ENCODE results near the gene TSSK1B. TPM values are rescaled to one million over a fixed set of nuclear protein-coding genes. Genes with fewer than 3 reads are reported as not detected.
"Not testable (repeated sequence)": the region's sequence is repeated elsewhere in the genome, so short reads cannot be mapped to it uniquely, and the experiment has no call there.

TSSK1B gene
- not detected in 2 replicates for total RNA-seq (2014; rRNA removed; shearing (Covaris generic))
- not detected in 2 replicates for polyA plus RNA-seq (2014; cell fraction: nucleus; rRNA removed)

DNA sequence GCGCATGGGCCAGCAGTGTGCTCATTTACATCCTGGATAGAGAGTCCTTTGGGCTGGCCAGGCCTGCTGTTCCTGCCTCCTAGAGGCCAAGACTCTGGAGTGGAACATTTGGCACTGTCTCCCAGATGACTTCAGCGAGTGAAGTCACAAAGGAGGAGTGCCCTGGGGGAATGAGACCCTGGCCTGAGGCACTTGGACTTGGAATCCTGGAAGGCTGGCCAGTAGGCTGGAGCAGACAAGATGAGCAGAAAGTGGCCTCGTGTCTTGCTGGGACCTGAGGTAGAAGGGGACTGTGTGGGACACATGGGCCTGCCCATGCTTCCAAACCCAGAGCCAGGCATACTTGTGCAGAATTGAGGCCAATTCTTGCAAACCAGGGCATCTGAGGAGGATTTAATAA, at the start of gene TSSK1B:
Gene TSSK1B (minus strand): TSS at position 101 of the 400 bp plus-strand sequence. CDS start 150 bp downstream, outside the sequence.
- no peak for DNase-seq (ENCODE audit: extremely low read depth, low read depth)

DNA sequence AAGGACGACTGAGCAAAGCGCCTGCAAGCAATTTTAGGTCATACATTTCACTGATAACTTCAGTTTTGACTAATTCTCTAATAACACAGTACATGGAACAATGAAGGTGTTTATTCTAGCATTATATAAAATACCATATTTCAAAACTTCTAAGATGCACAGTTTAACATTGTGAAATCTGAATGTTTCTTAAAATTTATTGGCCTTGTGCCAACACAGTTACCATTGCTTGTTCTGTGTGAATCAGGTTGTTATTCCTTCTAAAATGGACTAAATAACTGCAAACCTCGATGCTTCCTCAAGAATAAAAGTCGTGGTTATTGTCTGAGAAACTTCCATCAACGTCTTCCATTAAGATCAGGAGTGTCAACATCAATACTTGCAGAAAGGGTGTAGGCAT, 45.5 kb upstream of the TSSK1B start:
- DNase-seq (ENCODE audit: extremely low read depth, low read depth): no peak

DNA sequence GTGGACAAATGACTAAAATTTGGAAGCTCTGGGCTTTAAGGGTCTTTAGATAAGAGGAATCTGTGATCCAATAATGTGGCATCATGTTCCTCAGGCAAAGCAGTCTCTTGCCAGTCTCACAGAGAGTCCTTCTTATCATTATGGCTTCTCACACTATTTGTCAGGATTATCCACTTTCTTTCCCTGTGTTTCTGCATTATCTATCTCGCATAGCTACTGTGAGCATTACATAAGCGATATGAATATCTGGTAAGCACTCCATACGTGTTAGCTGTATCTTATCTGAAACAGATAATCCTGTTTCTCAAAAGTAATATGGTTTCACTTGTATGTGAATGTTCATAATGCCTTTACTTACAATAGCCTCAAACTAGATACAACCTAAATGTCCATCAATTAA, 43.9 kb upstream of the TSSK1B start:
- DNase-seq (ENCODE audit: extremely low read depth, low read depth): no peak

- DNase-seq (ENCODE audit: extremely low read depth, low read depth): no peak
Measured at GRCh38 chr5:113474100-113474728, 39.4 kb upstream of the TSSK1B start.

DNA sequence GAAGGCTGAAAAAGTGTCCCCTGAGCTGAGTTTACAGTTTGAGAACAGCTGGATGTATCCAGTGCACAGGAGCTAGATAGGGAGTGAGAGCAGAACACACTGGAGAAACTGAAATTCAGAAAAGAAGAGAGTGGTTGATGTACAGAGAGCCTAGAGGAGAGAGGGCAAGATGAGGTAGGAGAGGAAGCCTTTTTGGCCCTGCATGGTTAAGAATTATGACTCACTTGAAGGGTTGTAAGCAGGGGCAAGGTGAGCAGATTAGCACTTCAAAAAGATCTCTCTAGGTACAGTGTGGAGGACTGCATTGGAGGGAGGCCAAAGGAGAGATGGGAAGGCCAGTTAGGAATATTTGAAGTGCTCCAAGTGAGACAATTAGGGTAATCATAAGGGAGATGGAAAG, 28.2 kb upstream of the TSSK1B start:
- no peak for DNase-seq (ENCODE audit: extremely low read depth, low read depth)

- not testable (repeated sequence) for DNase-seq (ENCODE audit: extremely low read depth, low read depth)
Measured at GRCh38 chr5:113457106-113457505, 22.3 kb upstream of the TSSK1B start.

DNA sequence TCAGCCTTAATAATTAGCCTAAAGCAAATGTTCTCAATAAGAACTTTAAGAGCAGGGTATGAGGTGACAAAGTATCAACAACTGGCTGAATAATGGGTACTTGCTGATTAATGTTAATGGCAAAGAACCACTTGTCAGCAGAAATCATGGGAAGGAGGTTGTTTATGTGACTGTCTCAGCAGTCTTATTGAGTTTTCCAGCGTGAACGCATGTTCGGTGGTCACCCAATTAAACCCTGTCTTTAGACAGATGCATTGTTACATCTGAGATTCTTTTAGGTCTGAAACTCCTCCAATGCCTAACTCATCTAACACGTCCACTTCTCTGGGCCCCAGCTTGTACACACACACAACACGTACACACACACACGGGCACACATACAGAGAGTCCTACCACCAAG, 18.2 kb upstream of the TSSK1B start:
- DNase-seq (ENCODE audit: extremely low read depth, low read depth): no peak

GRCh38 chr5:113451797-113452196, 17.0 kb upstream of the TSSK1B start:
- no peak for DNase-seq (ENCODE audit: extremely low read depth, low read depth)

- no peak for DNase-seq (ENCODE audit: extremely low read depth, low read depth)
Measured at GRCh38 chr5:113450929-113451328, 16.1 kb upstream of the TSSK1B start.

GRCh38 chr5:113450462-113450861, 15.7 kb upstream of the TSSK1B start:
- no peak for DNase-seq (ENCODE audit: extremely low read depth, low read depth)

GRCh38 chr5:113448252-113448651, 13.5 kb upstream of the TSSK1B start:
- DNase-seq (ENCODE audit: extremely low read depth, low read depth): no peak

GRCh38 chr5:113447498-113448050, 12.8 kb upstream of the TSSK1B start:
- DNase-seq (ENCODE audit: extremely low read depth, low read depth): no peak

DNA sequence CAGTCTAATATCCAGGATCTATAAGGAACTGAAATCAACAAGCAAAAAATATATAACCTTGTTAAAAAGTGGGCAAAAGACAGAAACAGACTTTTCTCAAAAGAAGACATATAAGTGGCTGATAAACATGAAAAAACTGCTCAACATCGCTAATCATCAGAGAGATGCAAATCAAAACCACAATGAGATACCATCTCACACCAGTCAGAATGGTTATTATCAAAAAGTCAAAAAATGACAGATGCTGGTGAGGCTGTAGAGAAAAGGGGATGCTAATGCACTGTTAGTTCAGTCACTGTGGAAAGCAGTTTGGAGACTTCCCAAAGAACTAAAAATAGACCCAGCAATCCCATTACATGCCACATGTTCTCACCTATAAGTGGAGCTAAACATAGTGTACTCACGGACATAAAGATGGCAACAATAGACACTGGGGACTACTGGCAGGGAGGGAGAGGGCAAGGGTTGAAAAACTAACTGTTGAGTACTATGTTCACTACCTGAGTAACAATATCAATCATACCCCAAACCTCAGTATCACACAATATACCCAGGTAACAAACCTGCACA, 11.7 kb upstream of the TSSK1B start:
- no peak for DNase-seq (ENCODE audit: extremely low read depth, low read depth)

GRCh38 chr5:113437111-113437510, 2.3 kb upstream of the TSSK1B start:
- DNase-seq (ENCODE audit: extremely low read depth, low read depth): no peak

DNA sequence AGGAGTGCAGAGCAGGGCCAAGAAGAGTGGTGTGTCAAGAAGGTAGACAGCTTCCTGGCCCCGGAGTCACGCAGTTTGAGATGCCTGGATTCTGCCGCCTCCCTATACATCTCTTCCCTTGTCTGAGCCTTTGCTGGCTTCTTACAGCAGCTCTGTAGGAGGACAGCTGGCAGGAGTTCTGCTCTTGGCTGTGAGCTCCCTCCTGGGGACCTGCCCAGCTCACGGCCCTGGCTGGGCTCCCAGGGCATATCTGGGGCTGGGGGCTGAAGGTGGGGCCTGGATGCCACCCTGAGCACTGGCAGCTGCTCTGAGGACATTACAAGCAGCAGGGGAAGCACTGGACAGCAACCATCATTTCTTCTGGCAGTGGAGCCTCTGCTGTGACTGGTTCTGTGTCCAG, 786 bp upstream of the TSSK1B start:
- DNase-seq (ENCODE audit: extremely low read depth, low read depth): no peak

DNA sequence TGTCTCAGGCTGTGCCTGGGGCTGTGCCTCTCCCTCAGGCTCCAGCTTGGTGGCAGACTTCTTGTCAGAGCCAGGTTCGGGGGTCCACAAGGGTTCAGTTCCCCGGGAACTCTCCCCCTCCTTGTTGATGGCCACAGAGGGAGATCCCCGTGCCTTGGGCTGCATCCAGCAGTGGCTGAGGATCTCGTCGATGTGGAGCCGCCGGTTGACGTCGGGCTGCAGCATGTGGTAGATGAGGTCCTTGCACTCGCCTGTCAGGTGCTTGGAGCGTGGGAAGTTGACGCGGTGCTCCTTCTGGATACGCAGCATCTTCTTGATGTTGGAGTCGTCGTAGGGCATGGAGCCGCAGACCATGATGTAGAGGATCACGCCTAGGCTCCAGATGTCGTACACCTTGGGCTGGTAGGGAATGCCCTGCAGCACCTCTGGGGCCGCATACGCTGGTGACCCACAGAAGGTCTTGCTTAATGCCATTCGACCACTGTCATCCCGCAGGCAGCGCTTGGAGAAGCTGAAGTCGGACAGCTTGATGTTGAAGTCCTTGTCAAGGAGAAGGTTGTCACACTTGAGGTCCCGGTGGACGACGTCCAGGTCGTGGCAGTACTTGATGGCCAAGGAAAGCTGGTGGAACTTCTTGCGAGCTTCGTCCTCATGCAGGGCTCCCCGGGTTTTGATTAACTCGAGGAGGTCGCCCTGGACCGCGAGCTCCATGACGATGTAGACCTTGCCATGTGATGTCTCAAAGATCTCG, 752 bp downstream of the TSSK1B start:
- no peak for DNase-seq (ENCODE audit: extremely low read depth, low read depth)

DNA sequence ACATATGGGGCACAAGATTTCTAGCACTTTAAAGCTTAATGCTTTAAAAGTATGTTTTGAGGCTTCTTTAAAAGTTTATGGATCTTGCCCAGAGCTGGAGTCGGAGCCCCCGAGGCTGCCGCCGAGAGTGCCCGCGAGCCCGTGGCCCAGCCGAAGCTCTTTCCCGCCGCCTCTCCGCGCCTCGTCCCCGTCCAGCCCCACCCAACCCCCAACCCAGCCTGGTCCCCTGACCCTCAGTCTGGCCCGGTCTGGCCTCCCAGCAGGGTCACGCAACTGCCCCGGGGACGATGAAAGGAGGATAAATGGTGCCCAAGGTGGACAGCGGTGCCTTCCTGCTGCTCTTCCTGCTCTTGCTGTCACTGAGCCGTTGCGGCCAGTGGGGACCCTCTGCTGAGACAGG, 1.7 kb downstream of the TSSK1B start:
- DNase-seq (ENCODE audit: extremely low read depth, low read depth): no peak

GRCh38 chr5:113427871-113428574, 6.8 kb downstream of the TSSK1B start:
- DNase-seq (ENCODE audit: extremely low read depth, low read depth): no peak

GRCh38 chr5:113425909-113426308, 8.9 kb downstream of the TSSK1B start:
- DNase-seq (ENCODE audit: extremely low read depth, low read depth): no peak

DNA sequence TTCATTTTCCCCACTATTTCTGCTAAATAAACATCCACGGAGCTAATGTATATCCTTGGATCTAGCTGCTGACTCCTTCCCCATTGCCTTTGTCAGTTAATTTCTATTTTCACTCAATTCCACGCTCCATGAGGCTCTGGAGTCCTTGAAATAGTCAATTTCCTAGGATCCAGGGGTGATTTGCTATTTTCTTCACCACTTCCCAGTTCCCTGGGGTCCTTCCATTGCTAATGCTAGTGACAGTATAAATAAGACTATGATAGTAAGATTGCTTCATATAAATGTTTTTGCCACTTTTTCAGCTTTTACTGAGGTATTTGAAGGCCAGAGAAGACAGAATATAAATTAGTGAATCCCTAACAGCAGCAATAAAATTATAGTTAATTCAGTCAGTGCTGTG, 13.1 kb downstream of the TSSK1B start:
- DNase-seq (ENCODE audit: extremely low read depth, low read depth): no peak

GRCh38 chr5:113405530-113405929, 29.3 kb downstream of the TSSK1B start:
- no peak for DNase-seq (ENCODE audit: extremely low read depth, low read depth)
